RWPE1 (cell line): ENCODE measurements around the gene SUN5.

Experiments used
- CTCF ChIA-PET: fragments of 350-600 bp; sonication (Branson Sonifier 250); formaldehyde crosslinking; extraction: SDS; loops from one replicate; lab custom pipeline; 2021; lab: Yijun Ruan, JAX
- POLR2A ChIA-PET: fragments of 400-600 bp; formaldehyde crosslinking; extraction: SDS; loops from one replicate; lab custom pipeline; 2020; ENCODE audit warnings: antibody characterized with exemption; ENCODE audit not compliant: low non-redundant PET; lab: Yijun Ruan, JAX
- DNase-seq: peaks from one replicate; pipeline ENCODE4 v3.0.0; 2012; ENCODE audit warnings: low spot score
- H3K27ac ChIP-seq: fragments of 450-650 bp; 2 replicates; pipeline ENCODE4 v1.5.1; 2017
- CTCF ChIP-seq: fragments of 450-650 bp; conservative IDR thresholded peaks from 2 replicates; pipeline ENCODE4 v1.5.1; 2017; ENCODE audit warnings: low read depth, mild to moderate bottlenecking

Gene SUN5

DNA sequence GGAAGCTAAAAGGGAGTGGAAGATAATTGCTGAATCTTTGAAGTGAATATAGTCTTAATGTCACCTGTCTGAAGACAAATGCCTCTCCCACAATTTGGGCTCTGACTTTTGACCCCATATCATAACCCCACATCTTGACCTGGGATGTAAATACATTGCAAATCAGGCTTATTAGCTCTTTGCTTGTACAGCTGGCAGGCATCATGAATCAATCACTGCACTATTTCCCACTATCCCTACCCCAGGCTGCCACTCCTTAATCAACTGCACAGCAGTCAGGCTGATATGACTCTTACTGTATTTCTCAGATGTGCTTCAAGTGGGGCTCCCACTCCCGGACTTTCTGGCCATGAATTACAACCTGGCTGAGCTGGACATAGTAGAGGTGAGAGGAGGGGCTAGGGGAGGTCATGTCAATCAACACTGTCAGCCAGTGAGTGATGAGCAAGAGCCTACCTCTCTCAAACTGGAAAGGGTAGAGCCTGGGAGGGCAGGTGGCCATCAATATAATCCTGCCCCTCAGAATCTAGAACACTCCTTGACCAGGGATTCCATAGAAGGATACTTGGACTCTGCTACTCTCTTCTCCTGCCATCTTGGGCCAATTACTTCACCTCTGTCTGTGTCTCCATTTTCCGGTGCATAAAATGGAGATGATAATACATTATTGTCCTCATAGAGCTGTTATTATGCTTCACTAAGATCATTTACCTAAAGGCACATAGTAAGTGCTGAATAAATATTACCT, 38.9 kb upstream of the SUN5 start:
- no peak for TF ChIP-seq CTCF
- POLR2A ChIA-PET: no interaction called here
- DNase-seq: no peak
- no peak overlapping the region for H3K27ac ChIP-seq
- CTCF ChIA-PET: interaction anchor here (1.2 kb wide), 1 partner anchor 9 kb away, joined by 4 read pairs; no protein-coding TSS in a partner anchor

DNA sequence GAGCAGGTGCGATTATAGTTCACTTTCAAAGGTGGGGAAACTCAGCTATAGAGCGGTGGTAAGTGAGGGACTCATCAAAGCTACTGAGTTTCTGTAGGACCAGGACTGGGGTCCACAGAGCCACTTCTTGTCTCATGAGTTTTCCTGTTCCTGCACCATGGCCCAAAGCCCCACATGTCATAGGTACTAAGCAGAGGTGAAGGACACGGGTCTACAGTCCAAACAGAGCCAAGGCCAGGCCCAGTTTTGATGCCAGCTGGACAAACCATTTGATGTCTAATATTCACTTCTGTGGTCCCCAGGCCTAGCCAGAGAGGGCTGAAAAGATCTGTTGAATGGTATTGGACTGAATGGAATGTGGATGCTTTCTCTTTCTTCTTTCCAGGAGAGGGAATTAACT, 38.2 kb upstream of the SUN5 start:
- no peak overlapping the region for H3K27ac ChIP-seq
- no peak for TF ChIP-seq CTCF
- ChIA-PET CTCF (no interaction called here), POLR2A (no interaction called here)
- DNase-seq: no peak

GRCh38 chr20:33038243-33038642, 34.0 kb upstream of the SUN5 start:
- H3K27ac ChIP-seq: no peak overlapping the region
- CTCF ChIA-PET: no interaction called here
- TF ChIP-seq CTCF: no peak
- DNase-seq: no peak
- POLR2A ChIA-PET: no interaction called here

GRCh38 chr20:33037456-33037855, 33.2 kb upstream of the SUN5 start:
- ChIA-PET CTCF (interaction anchor here (0.6 kb wide), 1 partner anchor 59 kb away, joined by 3 read pairs; no protein-coding TSS in a partner anchor), POLR2A (no interaction called here)
- no peak for TF ChIP-seq CTCF
- H3K27ac ChIP-seq: no peak overlapping the region
- DNase-seq: no peak

- DNase-seq: no peak
- no peak overlapping the region for H3K27ac ChIP-seq
- ChIA-PET POLR2A (no interaction called here), CTCF (interaction anchor here (0.6 kb wide), 1 partner anchor 30 kb away, joined by 4 read pairs; no protein-coding TSS in a partner anchor)
- no peak for TF ChIP-seq CTCF
Observed at GRCh38 chr20:33034901-33035492, 30.8 kb upstream of the SUN5 start.

DNA sequence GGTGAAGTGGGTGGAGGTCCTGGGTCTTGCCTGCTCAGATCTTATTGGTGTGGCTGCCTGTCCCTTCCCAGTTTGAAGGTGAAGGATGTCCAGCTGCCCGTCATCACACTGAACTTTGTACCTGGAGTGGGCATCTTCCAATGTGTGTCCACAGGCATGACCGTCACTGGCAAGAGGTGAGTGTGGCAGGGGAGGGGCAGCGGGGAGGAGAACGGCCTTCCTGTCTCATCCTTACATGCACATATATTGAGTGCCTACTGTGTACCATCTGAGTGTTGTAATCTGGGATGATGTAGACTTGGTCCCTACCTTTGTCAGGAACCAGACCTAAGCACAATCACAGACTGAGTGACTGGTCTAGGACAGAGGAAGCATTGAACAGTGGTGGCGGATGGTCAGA, 29.9 kb upstream of the SUN5 start:
- DNase-seq: no peak
- CTCF ChIA-PET: no interaction called here
- TF ChIP-seq CTCF: no peak
- POLR2A ChIA-PET: no interaction called here
- no peak overlapping the region for H3K27ac ChIP-seq
